HEK293T (cell line): Measurements from ENCODE around the gene SP3.

Experiments used
- BHLHE40 ChIP-seq: fragments of 450-650 bp; IDR thresholded peaks from 2 replicates; pipeline ENCODE4 v1.6.1; 2016; ENCODE audit warnings: mild to moderate bottlenecking, moderate library complexity, borderline replicate concordance
- FOXM1 ChIP-seq: fragments of 450-650 bp; IDR thresholded peaks from 2 replicates; pipeline ENCODE4 v1.6.1; 2017; ENCODE audit warnings: mild to moderate bottlenecking, borderline replicate concordance
- L3MBTL2 ChIP-seq: fragments of 450-650 bp; conservative IDR thresholded peaks from 2 replicates; pipeline ENCODE4 v1.6.1; 2016; ENCODE audit warnings: mild to moderate bottlenecking
- PKNOX1 ChIP-seq: fragments of 450-650 bp; IDR thresholded peaks from 2 replicates; pipeline ENCODE4 v1.6.1; 2016
- SUZ12 ChIP-seq: fragments of 450-650 bp; IDR thresholded peaks from 2 replicates; pipeline ENCODE4 v1.6.1; 2016; ENCODE audit warnings: mild to moderate bottlenecking
- TARDBP ChIP-seq: fragments of 450-650 bp; IDR thresholded peaks from 2 replicates; pipeline ENCODE4 v1.6.1; 2016

GRCh38 chr2:173896755-173897154, 68.4 kb downstream of the SP3 start:
- TF ChIP-seq PKNOX1 (no peak), TARDBP (no peak), FOXM1 (no peak), L3MBTL2 (no peak), SUZ12 (no peak), BHLHE40 (no peak)
